Measurements from ENCODE around the gene SNED1. TPM values are rescaled to one million over a fixed set of nuclear protein-coding genes. Genes with fewer than 3 reads are reported as not detected.

SNED1 gene
- total RNA-seq, 1 donor from 2014 or later: 0.11 TPM

DNA sequence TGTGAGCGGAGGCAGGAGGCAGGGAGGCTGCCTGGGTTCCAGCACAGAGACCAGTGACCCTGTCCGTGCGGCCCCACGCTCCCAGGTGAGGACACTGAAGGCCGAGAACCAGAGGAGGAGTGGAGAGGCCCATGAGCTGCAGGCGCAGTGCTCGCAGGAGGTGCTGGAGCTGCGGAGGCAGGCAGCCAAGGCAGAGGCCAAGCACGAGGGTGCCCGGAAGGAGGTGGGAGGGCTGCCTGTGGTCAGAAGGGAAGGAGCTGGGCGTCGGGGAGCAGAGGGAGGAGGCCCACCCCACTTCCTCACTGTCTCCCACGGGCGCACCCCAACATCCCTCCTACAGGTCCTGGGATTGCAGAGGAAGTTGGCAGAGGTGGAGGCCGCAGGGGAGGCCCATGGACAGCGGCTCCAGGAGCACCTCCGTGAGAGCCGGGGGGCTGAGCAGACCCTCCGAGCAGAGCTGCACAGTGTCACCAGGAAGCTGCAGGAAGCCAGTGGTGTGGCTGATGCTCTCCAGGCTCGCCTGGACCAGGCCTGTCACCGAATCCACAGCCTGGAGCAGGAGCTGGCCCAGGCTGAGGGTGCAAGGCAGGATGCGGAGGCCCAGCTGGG, 33.0 kb upstream of the SNED1 start:
- Histone ChIP-seq H3K27ac (no peak overlapping the region), H2AFZ (replicated peaks) (no peak overlapping the region), H3K9ac (no peak overlapping the region), H3F3A (ENCODE audit: low read depth) (peaks cover 5% of the 10 kb centered on the region), H3K4me2 (no peak overlapping the region), H3K9me3 (ENCODE audit: low read depth) (no peaks in the 10 kb centered on the region), H3K4me3 (no peak overlapping the region), H4K20me1 (ENCODE audit: low read depth) (no peaks in the 10 kb centered on the region), H3K4me1 (peaks cover 10% of the 10 kb centered on the region), H3K27me3 (no peaks in the 10 kb centered on the region), H3K79me2 (ENCODE audit: low read depth) (no peaks in the 10 kb centered on the region), H3K36me3 (no peaks in the 10 kb centered on the region)
- Mint-ChIP-seq H3K27me3 (ENCODE audit: insufficient read depth, low read depth) (peaks cover 2% of the 10 kb centered on the region), H3K27ac (no peak overlapping the region), H3K9me3 (no peaks in the 10 kb centered on the region), H3K4me3 (no peak overlapping the region), H3K36me3 (no peaks in the 10 kb centered on the region), H3K4me1 (peaks cover 8% of the 10 kb centered on the region)
- DNase-seq (ENCODE audit: low spot score): no peak
- TF ChIP-seq EZH2 (IDR thresholded peaks at IDR 0.05) (no peak), EZH2phosphoT487 (IDR thresholded peaks at IDR 0.05) (no peak), CTCF (IDR thresholded peaks at IDR 0.05) (no peak)

GRCh38 chr2:240965905-240966456, 32.4 kb upstream of the SNED1 start:
- no peak for TF ChIP-seq EZH2phosphoT487 (IDR thresholded peaks at IDR 0.05)
- TF ChIP-seq CTCF (IDR thresholded peaks at IDR 0.05): no peak
- no peak for TF ChIP-seq EZH2 (IDR thresholded peaks at IDR 0.05)
- H3K4me3 ChIP-seq: no peak overlapping the region
- H3K79me2 ChIP-seq (ENCODE audit: low read depth): no peaks in the 10 kb centered on the region
- H3K9ac ChIP-seq: no peak overlapping the region
- Mint-ChIP-seq H3K4me1 (peaks cover 8% of the 10 kb centered on the region), H3K9me3 (no peaks in the 10 kb centered on the region), H3K27me3 (ENCODE audit: insufficient read depth, low read depth) (peaks cover 2% of the 10 kb centered on the region), H3K36me3 (no peaks in the 10 kb centered on the region), H3K4me3 (no peak overlapping the region), H3K27ac (no peak overlapping the region)
- no peak overlapping the region for H3K4me2 ChIP-seq
- no peaks in the 10 kb centered on the region for H3K27me3 ChIP-seq
- H3K4me1 ChIP-seq: peaks cover 5% of the 10 kb centered on the region
- H3K36me3 ChIP-seq: no peaks in the 10 kb centered on the region
- H2AFZ ChIP-seq (replicated peaks): no peak overlapping the region
- no peak for DNase-seq (ENCODE audit: low spot score)
- H3F3A ChIP-seq (ENCODE audit: low read depth): peaks cover 5% of the 10 kb centered on the region
- no peaks in the 10 kb centered on the region for H4K20me1 ChIP-seq (ENCODE audit: low read depth)
- H3K27ac ChIP-seq: no peak overlapping the region
- H3K9me3 ChIP-seq (ENCODE audit: low read depth): no peaks in the 10 kb centered on the region

- H3K9me3 ChIP-seq (ENCODE audit: low read depth): no peaks in the 10 kb centered on the region
- no peak for TF ChIP-seq EZH2phosphoT487 (IDR thresholded peaks at IDR 0.05)
- no peak for TF ChIP-seq CTCF (IDR thresholded peaks at IDR 0.05)
- no peak for TF ChIP-seq EZH2 (IDR thresholded peaks at IDR 0.05)
- no peak for DNase-seq (ENCODE audit: low spot score)
- Mint-ChIP-seq H3K9me3 (no peaks in the 10 kb centered on the region), H3K36me3 (no peaks in the 10 kb centered on the region), H3K27me3 (ENCODE audit: insufficient read depth, low read depth) (peaks cover 2% of the 10 kb centered on the region), H3K4me1 (peaks cover 8% of the 10 kb centered on the region), H3K27ac (no peak overlapping the region), H3K4me3 (no peak overlapping the region)
- no peaks in the 10 kb centered on the region for H4K20me1 ChIP-seq (ENCODE audit: low read depth)
- no peak overlapping the region for H3K4me2 ChIP-seq
- no peaks in the 10 kb centered on the region for H3K79me2 ChIP-seq (ENCODE audit: low read depth)
- no peak overlapping the region for H3K4me3 ChIP-seq
- H3K36me3 ChIP-seq: no peaks in the 10 kb centered on the region
- H2AFZ ChIP-seq (replicated peaks): no peak overlapping the region
- peaks cover 3% of the 10 kb centered on the region for H3K4me1 ChIP-seq
- peaks cover 5% of the 10 kb centered on the region for H3F3A ChIP-seq (ENCODE audit: low read depth)
- no peak overlapping the region for H3K9ac ChIP-seq
- H3K27me3 ChIP-seq: no peaks in the 10 kb centered on the region
- no peak overlapping the region for H3K27ac ChIP-seq
Measured at GRCh38 chr2:240966457-240966905, 31.9 kb upstream of the SNED1 start.
